Measurements from ENCODE around the gene SLIT1.

SLIT1 gene

DNA sequence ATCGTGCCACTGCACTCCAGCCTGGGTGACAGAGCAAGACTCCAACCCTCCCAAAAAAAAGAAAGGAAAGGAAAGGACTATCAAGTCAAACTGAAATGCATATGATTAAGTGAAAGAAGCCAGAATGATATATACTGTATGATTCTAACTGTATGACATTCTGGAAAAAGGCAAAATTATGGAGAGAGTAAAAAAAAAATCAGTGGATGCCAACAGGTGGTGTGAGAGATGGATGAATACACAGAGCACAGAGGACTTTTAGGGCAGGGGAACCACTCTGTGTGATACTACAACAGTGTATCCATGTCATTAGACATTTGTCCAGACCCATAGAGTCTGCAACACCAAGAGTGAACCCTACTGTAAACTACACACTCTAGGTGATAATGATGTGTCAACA, 99.2 kb downstream of the SLIT1 start:
- TF ChIP-seq USF1 (IDR thresholded peaks at IDR 0.05) (no peak), ZBTB7A (IDR thresholded peaks at IDR 0.05; ENCODE audit: low read depth) (no peak), NFIC (IDR thresholded peaks at IDR 0.05) (no peak), TAF1 (IDR thresholded peaks at IDR 0.05; ENCODE audit: low read depth) (no peak)

DNA sequence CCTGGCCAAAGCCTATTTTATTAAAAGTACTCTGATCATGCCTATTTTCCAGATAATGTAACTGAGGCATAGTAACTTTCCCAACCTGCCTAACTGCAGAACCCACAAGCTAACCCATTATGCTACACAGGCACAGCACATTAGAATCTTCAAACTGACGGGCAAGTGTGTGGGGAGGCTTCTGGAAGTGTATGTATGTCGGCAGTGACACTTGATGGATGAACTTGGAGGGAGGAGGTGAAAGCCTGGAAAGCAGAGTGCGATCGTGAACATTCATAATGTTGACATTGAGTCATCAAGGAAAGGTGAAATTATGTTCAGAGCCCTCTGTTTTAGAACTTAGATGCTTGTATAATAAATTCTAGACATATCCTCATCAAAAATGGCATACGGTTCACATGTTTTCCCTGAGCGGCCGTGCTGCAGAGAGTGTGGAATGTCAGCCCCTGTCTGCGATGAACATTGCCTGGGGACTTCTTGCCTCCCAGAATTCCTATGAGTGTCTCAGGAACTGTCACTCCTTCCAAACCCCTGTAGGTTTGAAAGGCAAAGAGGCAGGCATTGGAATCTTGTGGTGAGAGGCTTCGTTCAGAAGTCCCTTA, 102.4 kb downstream of the SLIT1 start:
- TF ChIP-seq EP300 (IDR thresholded peaks at IDR 0.05; ENCODE audit: borderline replicate concordance): no peak
- TF ChIP-seq CREB1 (IDR thresholded peaks at IDR 0.05; ENCODE audit: low read depth): no peak
- TF ChIP-seq RAD21 (IDR thresholded peaks at IDR 0.05; ENCODE audit: low read depth): no peak
- no peak for TF ChIP-seq TEAD4 (IDR thresholded peaks at IDR 0.05)
- no peak for TF ChIP-seq CEBPB (IDR thresholded peaks at IDR 0.05)
- TF ChIP-seq TAF1 (IDR thresholded peaks at IDR 0.05; ENCODE audit: low read depth): no peak
- no peak for TF ChIP-seq YY1 (IDR thresholded peaks at IDR 0.05; ENCODE audit: low read depth)

DNA sequence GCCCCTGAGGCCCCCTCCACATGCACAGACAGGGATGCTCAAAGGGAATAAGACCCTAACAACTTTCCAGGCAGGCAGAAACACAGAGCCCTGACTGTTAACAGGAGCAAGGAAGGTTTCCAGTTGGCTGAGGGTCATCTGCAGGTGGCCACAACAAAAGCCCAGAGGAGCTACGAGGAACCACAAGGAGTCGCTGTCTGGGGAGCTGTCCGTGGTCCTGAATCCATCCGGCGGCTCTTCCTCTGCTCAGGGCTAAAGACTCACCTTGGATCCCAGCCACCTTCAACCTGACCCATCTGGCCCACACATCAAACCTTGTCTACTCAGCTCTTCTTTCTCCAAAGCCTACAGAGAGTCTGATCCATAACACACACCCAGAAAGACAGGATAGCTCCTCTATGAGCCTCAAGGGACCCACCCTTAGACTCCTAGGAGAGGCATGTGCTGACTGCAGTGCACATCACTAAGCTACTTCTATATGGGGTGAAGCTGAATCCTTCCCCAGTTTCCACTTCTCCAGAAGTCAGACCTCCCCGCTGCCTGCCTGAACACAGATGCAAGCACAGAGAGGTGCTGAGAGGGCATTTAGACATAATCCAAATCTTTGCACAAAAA, 104.0 kb downstream of the SLIT1 start:
- 0 out of 2 replicates have a peak, but pooled peaks have one; percentile 34 for TF ChIP-seq NFIC (IDR thresholded peaks at IDR 0.05)
- TF ChIP-seq, protein P1, sequence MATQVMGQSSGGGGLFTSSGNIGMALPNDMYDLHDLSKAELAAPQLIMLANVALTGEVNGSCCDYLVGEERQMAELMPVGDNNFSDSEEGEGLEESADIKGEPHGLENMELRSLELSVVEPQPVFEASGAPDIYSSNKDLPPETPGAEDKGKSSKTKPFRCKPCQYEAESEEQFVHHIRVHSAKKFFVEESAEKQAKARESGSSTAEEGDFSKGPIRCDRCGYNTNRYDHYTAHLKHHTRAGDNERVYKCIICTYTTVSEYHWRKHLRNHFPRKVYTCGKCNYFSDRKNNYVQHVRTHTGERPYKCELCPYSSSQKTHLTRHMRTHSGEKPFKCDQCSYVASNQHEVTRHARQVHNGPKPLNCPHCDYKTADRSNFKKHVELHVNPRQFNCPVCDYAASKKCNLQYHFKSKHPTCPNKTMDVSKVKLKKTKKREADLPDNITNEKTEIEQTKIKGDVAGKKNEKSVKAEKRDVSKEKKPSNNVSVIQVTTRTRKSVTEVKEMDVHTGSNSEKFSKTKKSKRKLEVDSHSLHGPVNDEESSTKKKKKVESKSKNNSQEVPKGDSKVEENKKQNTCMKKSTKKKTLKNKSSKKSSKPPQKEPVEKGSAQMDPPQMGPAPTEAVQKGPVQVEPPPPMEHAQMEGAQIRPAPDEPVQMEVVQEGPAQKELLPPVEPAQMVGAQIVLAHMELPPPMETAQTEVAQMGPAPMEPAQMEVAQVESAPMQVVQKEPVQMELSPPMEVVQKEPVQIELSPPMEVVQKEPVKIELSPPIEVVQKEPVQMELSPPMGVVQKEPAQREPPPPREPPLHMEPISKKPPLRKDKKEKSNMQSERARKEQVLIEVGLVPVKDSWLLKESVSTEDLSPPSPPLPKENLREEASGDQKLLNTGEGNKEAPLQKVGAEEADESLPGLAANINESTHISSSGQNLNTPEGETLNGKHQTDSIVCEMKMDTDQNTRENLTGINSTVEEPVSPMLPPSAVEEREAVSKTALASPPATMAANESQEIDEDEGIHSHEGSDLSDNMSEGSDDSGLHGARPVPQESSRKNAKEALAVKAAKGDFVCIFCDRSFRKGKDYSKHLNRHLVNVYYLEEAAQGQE (IDR thresholded peaks at IDR 0.05; ENCODE audit: low read depth): peak; percentile 100
- TF ChIP-seq, protein P2, sequence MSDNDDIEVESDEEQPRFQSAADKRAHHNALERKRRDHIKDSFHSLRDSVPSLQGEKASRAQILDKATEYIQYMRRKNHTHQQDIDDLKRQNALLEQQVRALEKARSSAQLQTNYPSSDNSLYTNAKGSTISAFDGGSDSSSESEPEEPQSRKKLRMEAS (IDR thresholded peaks at IDR 0.05): no peak
- TF ChIP-seq TAF1 (IDR thresholded peaks at IDR 0.05; ENCODE audit: low read depth): no peak
- TF ChIP-seq TEAD4 (IDR thresholded peaks at IDR 0.05): 0 out of 2 replicates have a peak, but pooled peaks have one; percentile 21
- TF ChIP-seq CEBPB (IDR thresholded peaks at IDR 0.05): no peak
- peak; percentile 67 for TF ChIP-seq RAD21 (IDR thresholded peaks at IDR 0.05; ENCODE audit: low read depth)
- no peak for TF ChIP-seq ZBTB7A (IDR thresholded peaks at IDR 0.05; ENCODE audit: low read depth)

GRCh38 chr10:97080051-97080776, 105.5 kb downstream of the SLIT1 start:
- TF ChIP-seq EGR1 (IDR thresholded peaks at IDR 0.05) (no peak), CREB1 (IDR thresholded peaks at IDR 0.05; ENCODE audit: low read depth) (no peak), CEBPB (IDR thresholded peaks at IDR 0.05) (no peak), TCF12 (IDR thresholded peaks at IDR 0.05; ENCODE audit: low read depth) (no peak), YY1 (IDR thresholded peaks at IDR 0.05; ENCODE audit: low read depth) (no peak), TAF1 (IDR thresholded peaks at IDR 0.05; ENCODE audit: low read depth) (no peak), USF1 (IDR thresholded peaks at IDR 0.05) (no peak), ZBTB7A (IDR thresholded peaks at IDR 0.05; ENCODE audit: low read depth) (no peak)
- TF ChIP-seq, protein P2 (IDR thresholded peaks at IDR 0.05): no peak
- TF ChIP-seq, protein P1 (IDR thresholded peaks at IDR 0.05; ENCODE audit: low read depth): no peak

GRCh38 chr10:97079448-97079847, 106.3 kb downstream of the SLIT1 start:
- TF ChIP-seq EP300 (IDR thresholded peaks at IDR 0.05; ENCODE audit: borderline replicate concordance) (no peak), TCF12 (IDR thresholded peaks at IDR 0.05; ENCODE audit: low read depth) (no peak), USF1 (IDR thresholded peaks at IDR 0.05) (no peak), TAF1 (IDR thresholded peaks at IDR 0.05; ENCODE audit: low read depth) (no peak), CEBPB (IDR thresholded peaks at IDR 0.05) (no peak), TEAD4 (IDR thresholded peaks at IDR 0.05) (no peak), FOXM1 (IDR thresholded peaks at IDR 0.05; ENCODE audit: borderline replicate concordance, low read depth) (no peak), YY1 (IDR thresholded peaks at IDR 0.05; ENCODE audit: low read depth) (no peak), CREB1 (IDR thresholded peaks at IDR 0.05; ENCODE audit: low read depth) (no peak), EGR1 (IDR thresholded peaks at IDR 0.05) (no peak), RAD21 (IDR thresholded peaks at IDR 0.05; ENCODE audit: low read depth) (no peak), ZBTB7A (IDR thresholded peaks at IDR 0.05; ENCODE audit: low read depth) (no peak), NFIC (IDR thresholded peaks at IDR 0.05) (no peak)
- TF ChIP-seq, protein P1 (IDR thresholded peaks at IDR 0.05; ENCODE audit: low read depth): no peak
- TF ChIP-seq, protein P2 (IDR thresholded peaks at IDR 0.05): no peak
